Caco-2 (cell line): ENCODE results near the gene TTC28. TPM values are rescaled to one million over a fixed set of nuclear protein-coding genes. Genes with fewer than 3 reads are reported as not detected.
A peak's percentile ranks its signal among the peaks of the same experiment; 100 is the strongest.

Experiments
- BruUV-seq: library from RNA; stranded (reverse); fragments of 400-500 nt; replicated peaks from 2 replicates; lab custom pipeline; 2021; lab: Mats Ljungman, UMichigan
- CTCF ChIA-PET: fragments of 300-600 bp; sonication (Branson Sonifier 250); formaldehyde crosslinking; loops from one replicate; lab custom pipeline; 2022; ENCODE audit warnings: antibody characterized with exemption; lab: Charles Lee
- POLR2A ChIA-PET: fragments of 300-600 bp; sonication (Branson Sonifier 250); formaldehyde crosslinking; loops from one replicate; lab custom pipeline; 2022; ENCODE audit warnings: antibody characterized with exemption; lab: Charles Lee
- DNase-seq, 2 experiments: peaks; one replicate each; pipeline versions ENCODE4 v3.0.0 to v3.0.0-alpha.2; 2020 to 2022
- H3K27me3 ChIP-seq: replicated peaks from 2 replicates; pipeline ENCODE4 v1.6.0; 2011; ENCODE audit warnings: low read length; ENCODE audit not compliant: control insufficient read depth, insufficient read depth
- H3K36me3 ChIP-seq: 2 replicates; pipeline ENCODE4 v1.5.1; 2011; ENCODE audit warnings: low read length; ENCODE audit not compliant: control insufficient read depth, insufficient read depth
- H3K4me1 ChIP-seq: fragments of 250-450 bp; sonication (Bioruptor Pico); 2 replicates; pipeline ENCODE4 v1.5.1; 2020; ENCODE audit warnings: mild to moderate bottlenecking
- H3K4me3 ChIP-seq: 2 replicates; pipeline ENCODE4 v1.5.1; 2011; ENCODE audit warnings: low read depth, mild to moderate bottlenecking, control low read depth, low read length
- H3K9me3 ChIP-seq: fragments of 250-450 bp; sonication (Bioruptor Pico); 2 replicates; pipeline ENCODE4 v1.5.1; 2020; ENCODE audit warnings: mild to moderate bottlenecking, moderate library complexity
- H3K27ac Mint-ChIP-seq: one replicate; pipeline ENCODE4 v1.8.0; 2022; ENCODE audit warnings: mixed read lengths; ENCODE audit not compliant: unreplicated experiment
- H3K27me3 Mint-ChIP-seq: one replicate; pipeline ENCODE4 v1.8.0; 2022; ENCODE audit warnings: mixed read lengths; ENCODE audit not compliant: insufficient read depth, unreplicated experiment
- H3K36me3 Mint-ChIP-seq: one replicate; pipeline ENCODE4 v1.8.0; 2022; ENCODE audit warnings: mild to moderate bottlenecking, mixed read lengths; ENCODE audit not compliant: insufficient read depth, unreplicated experiment
- H3K4me1 Mint-ChIP-seq: one replicate; pipeline ENCODE4 v1.8.0; 2022; ENCODE audit warnings: low read depth, mixed read lengths; ENCODE audit not compliant: unreplicated experiment
- H3K4me3 Mint-ChIP-seq: one replicate; pipeline ENCODE4 v1.8.0; 2022; ENCODE audit warnings: mild to moderate bottlenecking, moderate library complexity, mixed read lengths; ENCODE audit not compliant: unreplicated experiment
- H3K9me3 Mint-ChIP-seq: one replicate; pipeline ENCODE4 v1.8.0; 2022; ENCODE audit warnings: mixed read lengths; ENCODE audit not compliant: unreplicated experiment
- intact Hi-C: fragments of 100-400 bp; cut with micrococcal nuclease; formaldehyde crosslinking; loops from one replicate; pipeline ENCODE4 v1.10.0; 2022; ENCODE audit not compliant: unreplicated experiment
- total RNA-seq: library from RNA; stranded (reverse); gene quantifications from 2 replicates; pipeline ENCODE4 v1.2.3, GENCODE V29; 2022
- TF ChIP-seq, protein P1 (sequence below), 2 experiments: fragments of 200-600 bp in 1 of 2; IDR thresholded peaks; 1 replicate in 1 of 2; 2 replicates in 1 of 2; pipeline versions ENCODE4 v1.5.1 to v1.8.0; 2011 to 2022; ENCODE audit warnings: antibody characterized with exemption in 1 of 2, control low read depth in 1 of 2, inconsistent platforms in 1 of 2, low read depth in 1 of 2, low read length in 1 of 2, mild to moderate bottlenecking in 1 of 2, moderate library complexity in 1 of 2; ENCODE audit not compliant: insufficient read depth in 1 of 2, severe bottlenecking in 1 of 2, unreplicated experiment in 1 of 2

The TTC28 gene
- total RNA-seq, 1 experiment from 2014 or later, result 12.0 TPM

DNA sequence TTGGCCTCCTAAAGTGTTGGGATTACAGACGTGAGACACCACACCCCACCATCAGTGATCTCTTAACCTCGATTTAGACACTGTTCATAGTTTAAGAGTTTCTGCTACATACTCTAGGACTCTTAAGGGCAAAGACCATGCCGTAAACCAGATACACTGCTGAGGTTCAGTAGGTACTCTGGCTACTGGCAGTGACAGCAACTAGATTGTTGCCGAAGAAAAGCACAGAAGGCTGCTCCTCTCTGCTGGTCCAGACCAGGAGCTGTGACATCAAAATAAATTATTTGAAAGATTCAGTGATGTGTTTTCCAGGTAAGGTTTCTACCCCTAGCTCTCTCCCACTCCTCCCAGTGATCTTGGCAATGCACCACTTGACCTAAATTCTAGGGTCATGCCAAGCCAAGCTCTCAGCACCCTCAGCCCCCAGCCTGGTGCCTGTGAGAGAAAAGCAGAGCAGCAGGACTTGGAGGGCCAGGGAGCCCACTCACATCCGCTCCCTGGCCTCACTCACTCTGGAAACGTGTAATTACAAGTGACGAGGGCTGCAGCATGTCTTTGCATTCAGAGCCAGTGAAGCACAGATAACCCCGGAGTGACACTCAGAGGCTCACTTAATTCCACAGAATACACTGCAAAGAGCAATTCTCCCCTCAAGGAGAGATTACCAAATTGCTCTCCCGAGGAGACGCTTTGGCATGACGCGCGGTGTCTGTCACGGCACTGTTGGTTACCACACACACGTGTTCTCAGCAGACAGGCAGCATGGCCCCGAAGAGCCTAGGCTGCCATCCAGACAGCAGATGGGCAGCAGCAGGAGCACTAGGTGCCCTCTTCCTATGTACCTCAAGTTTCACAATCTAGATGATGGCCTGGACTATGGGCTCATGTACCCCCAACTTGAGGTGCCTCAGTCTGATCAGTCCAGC lies 663.7 kb downstream of the TTC28 start:
- Histone ChIP-seq H3K27me3 (no peaks in the 10 kb centered on the region), H3K9me3 (no peaks in the 10 kb centered on the region), H3K4me3 (no peak overlapping the region), H3K4me1 (peaks cover 7% of the 10 kb centered on the region; the same call in 1 of the 2 replicates), H3K36me3 (no peaks in the 10 kb centered on the region)
- Mint-ChIP-seq H3K4me3 (no peak overlapping the region), H3K9me3 (no peaks in the 10 kb centered on the region), H3K4me1 (no peaks in the 10 kb centered on the region), H3K27ac (no peak overlapping the region), H3K36me3 (no peaks in the 10 kb centered on the region), H3K27me3 (no peaks in the 10 kb centered on the region)
- ChIA-PET CTCF (no interaction called here), POLR2A (interaction anchor here (0.6 kb wide), 1 partner anchor 867 kb away, joined by 5 read pairs; the partner anchor contains the start of gene ZNRF3)
- DNase-seq, result peak in 1 of 2 experiments; percentile 8
- TF ChIP-seq, protein P1, sequence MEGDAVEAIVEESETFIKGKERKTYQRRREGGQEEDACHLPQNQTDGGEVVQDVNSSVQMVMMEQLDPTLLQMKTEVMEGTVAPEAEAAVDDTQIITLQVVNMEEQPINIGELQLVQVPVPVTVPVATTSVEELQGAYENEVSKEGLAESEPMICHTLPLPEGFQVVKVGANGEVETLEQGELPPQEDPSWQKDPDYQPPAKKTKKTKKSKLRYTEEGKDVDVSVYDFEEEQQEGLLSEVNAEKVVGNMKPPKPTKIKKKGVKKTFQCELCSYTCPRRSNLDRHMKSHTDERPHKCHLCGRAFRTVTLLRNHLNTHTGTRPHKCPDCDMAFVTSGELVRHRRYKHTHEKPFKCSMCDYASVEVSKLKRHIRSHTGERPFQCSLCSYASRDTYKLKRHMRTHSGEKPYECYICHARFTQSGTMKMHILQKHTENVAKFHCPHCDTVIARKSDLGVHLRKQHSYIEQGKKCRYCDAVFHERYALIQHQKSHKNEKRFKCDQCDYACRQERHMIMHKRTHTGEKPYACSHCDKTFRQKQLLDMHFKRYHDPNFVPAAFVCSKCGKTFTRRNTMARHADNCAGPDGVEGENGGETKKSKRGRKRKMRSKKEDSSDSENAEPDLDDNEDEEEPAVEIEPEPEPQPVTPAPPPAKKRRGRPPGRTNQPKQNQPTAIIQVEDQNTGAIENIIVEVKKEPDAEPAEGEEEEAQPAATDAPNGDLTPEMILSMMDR (IDR thresholded peaks at IDR 0.05; ENCODE audit: insufficient read depth in 1 of 2, low read depth in 1 of 2, low read length in 1 of 2, severe bottlenecking in 1 of 2, unreplicated experiment in 1 of 2), result no peak
- intact Hi-C loops, result no loop called here
- no TSS peak for BruUV-seq

DNA sequence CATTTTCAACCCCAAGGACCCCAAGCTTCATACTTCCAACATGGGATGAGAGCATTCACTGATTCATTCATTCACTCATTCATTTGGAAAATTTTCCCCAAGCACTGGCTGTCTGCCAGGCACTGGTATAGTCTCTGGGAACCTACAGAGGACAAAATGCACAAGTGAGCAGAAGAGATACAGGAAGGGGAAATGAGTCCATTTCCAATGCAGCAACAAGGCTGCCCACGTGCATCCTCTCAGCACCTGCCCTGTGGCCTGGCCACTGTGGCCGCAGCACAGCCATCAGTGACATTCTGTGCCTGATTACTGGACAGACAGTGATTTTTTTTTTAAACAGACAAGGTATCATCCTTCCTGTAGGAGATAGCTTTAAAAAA lies 664.6 kb downstream of the TTC28 start:
- H3K27me3 ChIP-seq, result no peaks in the 10 kb centered on the region
- H3K4me3 Mint-ChIP-seq, result no peak overlapping the region
- H3K36me3 ChIP-seq, result no peaks in the 10 kb centered on the region
- no peak overlapping the region for H3K4me3 ChIP-seq
- H3K4me1 ChIP-seq, result peaks cover 5% of the 10 kb centered on the region; the same call in 1 of the 2 replicates
- BruUV-seq, result no TSS peak
- no peaks in the 10 kb centered on the region for H3K27me3 Mint-ChIP-seq
- H3K9me3 Mint-ChIP-seq, result no peaks in the 10 kb centered on the region
- ChIA-PET POLR2A (interaction anchor here (0.6 kb wide), 1 partner anchor 868 kb away, joined by 5 read pairs; the partner anchor contains the start of gene ZNRF3), CTCF (interaction anchor here (1.7 kb wide), 1 partner anchor 20 kb away, joined by 5 read pairs; no protein-coding TSS in a partner anchor)
- H3K9me3 ChIP-seq, result no peaks in the 10 kb centered on the region
- no peak overlapping the region for H3K27ac Mint-ChIP-seq
- H3K36me3 Mint-ChIP-seq, result no peaks in the 10 kb centered on the region
- no peaks in the 10 kb centered on the region for H3K4me1 Mint-ChIP-seq
- TF ChIP-seq, protein P1 (IDR thresholded peaks at IDR 0.05; ENCODE audit: insufficient read depth in 1 of 2, low read depth in 1 of 2, low read length in 1 of 2, severe bottlenecking in 1 of 2, unreplicated experiment in 1 of 2), result no peak
- intact Hi-C loops, result no loop called here
- DNase-seq, result no peak

DNA sequence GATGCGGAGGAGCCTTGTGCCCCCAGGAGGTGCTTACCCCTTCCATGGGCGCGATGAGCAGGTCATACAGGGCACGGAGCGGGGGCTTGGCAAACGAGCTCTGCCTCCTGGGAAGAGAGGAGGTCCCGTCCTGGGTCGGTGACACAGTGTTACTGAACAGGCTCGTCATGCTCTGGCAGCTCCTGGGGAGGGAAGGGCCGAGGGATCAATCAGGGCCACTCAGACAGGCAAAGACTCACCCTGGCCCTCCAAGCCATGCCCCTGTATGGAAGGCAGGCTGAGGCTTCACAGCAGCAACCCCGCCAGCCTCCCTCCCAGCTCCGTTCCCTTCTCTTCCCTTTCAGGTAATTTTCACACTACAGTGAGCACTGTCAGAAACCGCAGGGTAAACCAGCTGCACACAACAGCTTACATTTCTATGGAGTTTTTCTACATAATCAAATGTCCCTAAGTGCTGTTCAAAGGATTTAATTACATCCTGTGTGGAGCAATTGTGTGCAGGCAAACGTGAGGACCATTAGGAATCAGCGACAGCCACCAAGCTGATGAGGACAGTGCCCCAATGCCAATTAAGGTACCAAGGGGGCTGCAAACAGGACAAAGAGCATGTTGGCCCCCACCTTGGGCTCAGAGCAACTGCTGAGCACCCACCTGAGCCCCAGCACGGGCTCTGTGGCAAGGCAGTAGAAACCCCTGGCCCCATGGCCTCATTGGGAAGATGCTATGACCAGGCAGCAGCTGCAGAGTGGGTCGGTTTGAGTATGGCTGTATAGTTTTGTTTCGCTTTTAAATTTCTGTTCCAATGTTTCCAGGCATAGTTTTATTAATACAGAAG lies 665.2 kb downstream of the TTC28 start:
- Mint-ChIP-seq H3K9me3 (no peaks in the 10 kb centered on the region), H3K4me3 (no peak overlapping the region), H3K4me1 (no peaks in the 10 kb centered on the region), H3K36me3 (no peaks in the 10 kb centered on the region), H3K27ac (no peak overlapping the region), H3K27me3 (no peaks in the 10 kb centered on the region)
- H3K27me3 ChIP-seq, result no peaks in the 10 kb centered on the region
- TF ChIP-seq, protein P1 (IDR thresholded peaks at IDR 0.05; ENCODE audit: insufficient read depth in 1 of 2, low read depth in 1 of 2, low read length in 1 of 2, severe bottlenecking in 1 of 2, unreplicated experiment in 1 of 2), result no peak
- no peaks in the 10 kb centered on the region for H3K9me3 ChIP-seq
- ChIA-PET POLR2A (no interaction called here), CTCF (interaction anchor here (1.7 kb wide), 1 partner anchor 20 kb away, joined by 5 read pairs; no protein-coding TSS in a partner anchor)
- no peak overlapping the region for H3K4me3 ChIP-seq
- H3K4me1 ChIP-seq, result peaks cover 11% of the 10 kb centered on the region
- intact Hi-C loops, result no loop called here
- DNase-seq, result no peak
- H3K36me3 ChIP-seq, result no peaks in the 10 kb centered on the region
- BruUV-seq, result no TSS peak
